Measurements from ENCODE around the gene ZSWIM6.

ZSWIM6 gene

GRCh38 chr5:61588216-61588615 lies 256.2 kb downstream of the ZSWIM6 start:
- Histone ChIP-seq H3K4me1 (ENCODE audit: low read length) (no peaks in the 10 kb centered on the region), H3K4me3 (ENCODE audit: low read length) (no peak overlapping the region), H2AFZ (ENCODE audit: low read length) (no peak overlapping the region), H4K20me1 (ENCODE audit: insufficient read depth, low read length) (no peaks in the 10 kb centered on the region), H3K4me2 (ENCODE audit: low read depth, low read length) (no peak overlapping the region), H3K27ac (ENCODE audit: low read length) (no peak overlapping the region), H3K27me3 (replicated peaks; ENCODE audit: insufficient read depth, low read length) (no peaks in the 10 kb centered on the region), H3K36me3 (replicated peaks; ENCODE audit: insufficient read depth, low read length) (no peaks in the 10 kb centered on the region), H3K9ac (ENCODE audit: low read length) (no peak overlapping the region), H3F3A (ENCODE audit: insufficient read depth, low read length) (no peaks in the 10 kb centered on the region), H3K9me3 (replicated peaks; ENCODE audit: insufficient read depth, low read length) (no peaks in the 10 kb centered on the region), H3K9me2 (replicated peaks; ENCODE audit: insufficient read depth, low read length) (no peaks in the 10 kb centered on the region), H3K79me2 (ENCODE audit: low read length) (no peaks in the 10 kb centered on the region)
- TF ChIP-seq EZH2phosphoT487 (IDR thresholded peaks at IDR 0.05; ENCODE audit: low read length): no peak
- no peak for TF ChIP-seq EZH2 (optimal IDR thresholded peaks at IDR 0.05; ENCODE audit: low read depth, low read length)
- TF ChIP-seq, protein P1, sequence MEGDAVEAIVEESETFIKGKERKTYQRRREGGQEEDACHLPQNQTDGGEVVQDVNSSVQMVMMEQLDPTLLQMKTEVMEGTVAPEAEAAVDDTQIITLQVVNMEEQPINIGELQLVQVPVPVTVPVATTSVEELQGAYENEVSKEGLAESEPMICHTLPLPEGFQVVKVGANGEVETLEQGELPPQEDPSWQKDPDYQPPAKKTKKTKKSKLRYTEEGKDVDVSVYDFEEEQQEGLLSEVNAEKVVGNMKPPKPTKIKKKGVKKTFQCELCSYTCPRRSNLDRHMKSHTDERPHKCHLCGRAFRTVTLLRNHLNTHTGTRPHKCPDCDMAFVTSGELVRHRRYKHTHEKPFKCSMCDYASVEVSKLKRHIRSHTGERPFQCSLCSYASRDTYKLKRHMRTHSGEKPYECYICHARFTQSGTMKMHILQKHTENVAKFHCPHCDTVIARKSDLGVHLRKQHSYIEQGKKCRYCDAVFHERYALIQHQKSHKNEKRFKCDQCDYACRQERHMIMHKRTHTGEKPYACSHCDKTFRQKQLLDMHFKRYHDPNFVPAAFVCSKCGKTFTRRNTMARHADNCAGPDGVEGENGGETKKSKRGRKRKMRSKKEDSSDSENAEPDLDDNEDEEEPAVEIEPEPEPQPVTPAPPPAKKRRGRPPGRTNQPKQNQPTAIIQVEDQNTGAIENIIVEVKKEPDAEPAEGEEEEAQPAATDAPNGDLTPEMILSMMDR (IDR thresholded peaks at IDR 0.05; ENCODE audit: low read length): no peak
- DNase-seq: no peak

DNA sequence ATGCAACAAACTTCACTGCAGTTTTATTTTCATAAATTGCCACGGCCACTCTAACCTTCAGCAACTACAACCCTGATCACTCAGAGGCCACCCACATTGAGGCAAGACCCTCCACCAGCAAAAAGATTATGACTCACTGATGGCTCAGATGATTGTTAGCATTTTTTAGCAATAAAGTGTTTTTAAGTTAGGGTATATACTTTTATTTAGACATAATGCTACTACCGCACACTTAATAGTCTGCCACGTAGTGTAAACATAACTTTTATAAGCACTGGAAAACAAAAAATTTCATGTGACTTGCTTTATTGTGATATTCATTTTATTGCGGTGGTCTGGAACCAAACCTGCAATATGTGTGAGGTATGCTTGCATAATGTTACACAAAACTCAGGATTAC lies 257.9 kb downstream of the ZSWIM6 start:
- Histone ChIP-seq H3K4me3 (ENCODE audit: low read length) (no peak overlapping the region), H3K36me3 (replicated peaks; ENCODE audit: insufficient read depth, low read length) (no peaks in the 10 kb centered on the region), H3K27me3 (replicated peaks; ENCODE audit: insufficient read depth, low read length) (no peaks in the 10 kb centered on the region), H3K9me2 (replicated peaks; ENCODE audit: insufficient read depth, low read length) (no peaks in the 10 kb centered on the region), H3K4me2 (ENCODE audit: low read depth, low read length) (no peak overlapping the region), H3K79me2 (ENCODE audit: low read length) (no peaks in the 10 kb centered on the region), H3K4me1 (ENCODE audit: low read length) (no peaks in the 10 kb centered on the region), H3F3A (ENCODE audit: insufficient read depth, low read length) (no peaks in the 10 kb centered on the region), H4K20me1 (ENCODE audit: insufficient read depth, low read length) (no peaks in the 10 kb centered on the region), H3K9ac (ENCODE audit: low read length) (no peak overlapping the region), H3K27ac (ENCODE audit: low read length) (no peak overlapping the region), H3K9me3 (replicated peaks; ENCODE audit: insufficient read depth, low read length) (no peaks in the 10 kb centered on the region), H2AFZ (ENCODE audit: low read length) (no peak overlapping the region)
- no peak for TF ChIP-seq EZH2 (optimal IDR thresholded peaks at IDR 0.05; ENCODE audit: low read depth, low read length)
- TF ChIP-seq, protein P1 (IDR thresholded peaks at IDR 0.05; ENCODE audit: low read length): no peak
- TF ChIP-seq EZH2phosphoT487 (IDR thresholded peaks at IDR 0.05; ENCODE audit: low read length): no peak
- no peak for DNase-seq

DNA sequence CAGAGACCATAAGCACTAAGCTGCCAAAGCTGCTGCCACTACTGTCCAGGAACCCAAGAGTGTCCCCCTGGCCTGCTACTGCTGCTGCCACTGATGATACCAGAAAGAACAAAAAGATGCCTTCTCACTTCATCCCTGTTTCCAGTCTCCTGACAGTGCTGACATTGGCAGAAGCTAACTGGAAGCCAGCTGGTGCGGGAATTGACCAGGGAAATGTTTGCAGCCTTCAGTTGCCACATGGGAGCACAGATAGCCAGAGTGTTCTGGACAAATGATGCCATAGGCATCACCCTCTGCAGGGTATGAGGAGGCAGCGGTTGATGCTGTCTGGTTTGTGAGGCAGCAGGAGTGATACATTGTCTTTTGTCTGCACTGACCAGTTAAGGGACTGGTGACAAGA lies 258.4 kb downstream of the ZSWIM6 start:
- Histone ChIP-seq H3F3A (ENCODE audit: insufficient read depth, low read length) (no peaks in the 10 kb centered on the region), H4K20me1 (ENCODE audit: insufficient read depth, low read length) (no peaks in the 10 kb centered on the region), H2AFZ (ENCODE audit: low read length) (no peak overlapping the region), H3K9me3 (replicated peaks; ENCODE audit: insufficient read depth, low read length) (no peaks in the 10 kb centered on the region), H3K36me3 (replicated peaks; ENCODE audit: insufficient read depth, low read length) (no peaks in the 10 kb centered on the region), H3K9ac (ENCODE audit: low read length) (no peak overlapping the region), H3K4me1 (ENCODE audit: low read length) (no peaks in the 10 kb centered on the region), H3K27ac (ENCODE audit: low read length) (no peak overlapping the region), H3K4me3 (ENCODE audit: low read length) (no peak overlapping the region), H3K4me2 (ENCODE audit: low read depth, low read length) (no peak overlapping the region), H3K9me2 (replicated peaks; ENCODE audit: insufficient read depth, low read length) (no peaks in the 10 kb centered on the region), H3K27me3 (replicated peaks; ENCODE audit: insufficient read depth, low read length) (no peaks in the 10 kb centered on the region), H3K79me2 (ENCODE audit: low read length) (no peaks in the 10 kb centered on the region)
- TF ChIP-seq, protein P1 (IDR thresholded peaks at IDR 0.05; ENCODE audit: low read length): no peak
- TF ChIP-seq EZH2phosphoT487 (IDR thresholded peaks at IDR 0.05; ENCODE audit: low read length) (no peak), EZH2 (optimal IDR thresholded peaks at IDR 0.05; ENCODE audit: low read depth, low read length) (no peak)
- no peak for DNase-seq
